Psoas muscle (tissue), 8 donors: ENCODE results near the gene FKBP15. TPM values are rescaled to one million over a fixed set of nuclear protein-coding genes. Genes with fewer than 3 reads are reported as not detected.

Experiments used
- ATAC-seq, 4 donors: fragments of 200-7000 bp; cut with Tn5 transposase; one replicate each; pipeline ENCODE4 v1.9.1; 2020; ENCODE audit warnings: moderate library complexity in 3 of 4, mild to moderate bottlenecking in 2 of 4
- DNase-seq, 2 donors: peaks; one replicate each; pipeline ENCODE4 v3.0.0-alpha.2; 2020
- H3K27ac ChIP-seq: fragments of 200-600 bp; one replicate; pipeline ENCODE4 v1.8.0; 2022
- H3K27me3 ChIP-seq, 3 donors: fragments of 200-600 bp in 1 of 3; one replicate each; pipeline versions ENCODE4 v1.6.1 to v1.8.0; 2013 to 2022; ENCODE audit warnings: low read length in 2 of 3, mild to moderate bottlenecking in 2 of 3, moderate library complexity in 1 of 3; ENCODE audit not compliant: insufficient read depth in 3 of 3
- H3K36me3 ChIP-seq, 2 donors: fragments of 200-600 bp in 1 of 2; one replicate each; pipeline versions ENCODE4 v1.6.1 to v1.8.0; 2013 to 2022; ENCODE audit warnings: low read depth in 1 of 2, mild to moderate bottlenecking in 1 of 2, moderate library complexity in 1 of 2; ENCODE audit not compliant: insufficient read depth in 1 of 2
- H3K4me1 ChIP-seq: fragments of 200-600 bp; one replicate; pipeline ENCODE4 v1.8.0; 2022
- H3K4me3 ChIP-seq: fragments of 200-600 bp; one replicate; pipeline ENCODE4 v1.8.0; 2022; ENCODE audit warnings: mild to moderate bottlenecking
- H3K9me3 ChIP-seq: fragments of 200-600 bp; one replicate; pipeline ENCODE4 v1.8.0; 2022
- WGBS, 3 donors: extraction: QIAGEN DNeasy Blood & Tissue Kit; methylation state at CpG; one replicate each; pipeline versions ENCODE4 v1.1.6 to v1.1.7; 2013; 5-methylcytosine and 5-hydroxymethylcytosine counted together
- intact Hi-C, 2 donors: fragments of 100-400 bp; cut with DNase I; formaldehyde crosslinking; loops; one replicate each; pipeline versions ENCODE4 v1.11.0 to v1.14.2; 2022
- polyA plus RNA-seq, 3 donors: library from polyadenylated mRNA; stranded (reverse); fragments of 200-250 nt; gene quantifications; one replicate each; pipeline ENCODE4 v1.2.3, GENCODE V29; 2013
- total RNA-seq, 4 donors: library from RNA; stranded (reverse); fragmentation: NEBNext Ultra II Directional in 2 of 4; extraction: Animal tissue kit (Norgen Biotek cat#: 25700) in 2 of 4; gene quantifications; one replicate each; pipeline versions ENCODE4 v1.2.1 to v1.2.4, GENCODE V29; 2021 to 2023
- TF ChIP-seq, protein P1 (sequence below): fragments of 200-600 bp; IDR thresholded peaks from one replicate; pipeline ENCODE4 v1.8.0; 2022; ENCODE audit warnings: antibody characterized with exemption
- donor health status: healthy with polysubstance abuse.
- donor health status: DM: no; HTN: no; CAD: no; lungs with moderate emphysema.
- donor health status: Bipolar disorder and iron deficiency.
- donor health status: healthy.
- donor health status: DM: yes; HTN: yes; CAD: no.
- donor health status: DM: no; HTN: no; CAD: no.
- donor health status: DM: no; HTN: no; CAD: no.
- donor health status: DM: yes; HTN: yes; CAD: no.

The FKBP15 gene
- total and polyA plus RNA-seq, 7 donors: 10.5 to 18.4 (median 15.8) TPM

- 91 to 95% (median 94%) methylated on average over 4 of the region's 4 CpGs for WGBS, 3 donors
- intact Hi-C loops: loop anchor here in 1 of 2 donors (10.0 kb wide), 1 partner anchor 109 kb away; the partner anchor contains the start of genes CDC26 and PRPF4
- no peak for ATAC-seq
These were observed 55.0 kb downstream of the FKBP15 start for GRCh38 chr9:113166039-113166438.

GRCh38 chr9:113164536-113165300, 56.4 kb downstream of the FKBP15 start:
- intact Hi-C loops: loop anchor here (5.0 to 10.0 kb wide), 2 partner anchors 48 to 110 kb away; partner anchors contain the start of genes CDC26 (in 1 of the 2) and PRPF4 (in 1 of the 2)
- Histone ChIP-seq H3K27ac (no peak overlapping the region), H3K4me3 (no peak overlapping the region), H3K4me1 (peaks cover 13% of the 10 kb centered on the region), H3K36me3 (peaks cover 31 to 96% of the 10 kb centered on the region in 2 donors), H3K27me3 (no peaks in the 10 kb centered on the region), H3K9me3 (no peaks in the 10 kb centered on the region)
- ATAC-seq: peak; percentile 71 to 88 (median 79)
- TF ChIP-seq, protein P1, sequence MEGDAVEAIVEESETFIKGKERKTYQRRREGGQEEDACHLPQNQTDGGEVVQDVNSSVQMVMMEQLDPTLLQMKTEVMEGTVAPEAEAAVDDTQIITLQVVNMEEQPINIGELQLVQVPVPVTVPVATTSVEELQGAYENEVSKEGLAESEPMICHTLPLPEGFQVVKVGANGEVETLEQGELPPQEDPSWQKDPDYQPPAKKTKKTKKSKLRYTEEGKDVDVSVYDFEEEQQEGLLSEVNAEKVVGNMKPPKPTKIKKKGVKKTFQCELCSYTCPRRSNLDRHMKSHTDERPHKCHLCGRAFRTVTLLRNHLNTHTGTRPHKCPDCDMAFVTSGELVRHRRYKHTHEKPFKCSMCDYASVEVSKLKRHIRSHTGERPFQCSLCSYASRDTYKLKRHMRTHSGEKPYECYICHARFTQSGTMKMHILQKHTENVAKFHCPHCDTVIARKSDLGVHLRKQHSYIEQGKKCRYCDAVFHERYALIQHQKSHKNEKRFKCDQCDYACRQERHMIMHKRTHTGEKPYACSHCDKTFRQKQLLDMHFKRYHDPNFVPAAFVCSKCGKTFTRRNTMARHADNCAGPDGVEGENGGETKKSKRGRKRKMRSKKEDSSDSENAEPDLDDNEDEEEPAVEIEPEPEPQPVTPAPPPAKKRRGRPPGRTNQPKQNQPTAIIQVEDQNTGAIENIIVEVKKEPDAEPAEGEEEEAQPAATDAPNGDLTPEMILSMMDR: no peak
- WGBS, 3 donors: 36 to 58% (median 40%) methylated on average over 4 of the region's 4 CpGs
- peak; percentile 65 to 82 for DNase-seq

More at GRCh38 chr9:113166039-113166438, 55.0 kb downstream of the FKBP15 start:
- Histone ChIP-seq H3K4me3 (no peak overlapping the region), H3K4me1 (peaks cover 13% of the 10 kb centered on the region), H3K27me3 (no peaks in the 10 kb centered on the region), H3K36me3 (peaks cover 31 to 96% of the 10 kb centered on the region in 2 donors), H3K27ac (no peak overlapping the region), H3K9me3 (no peaks in the 10 kb centered on the region)
- DNase-seq: no peak
- TF ChIP-seq, protein P1: no peak

DNA sequence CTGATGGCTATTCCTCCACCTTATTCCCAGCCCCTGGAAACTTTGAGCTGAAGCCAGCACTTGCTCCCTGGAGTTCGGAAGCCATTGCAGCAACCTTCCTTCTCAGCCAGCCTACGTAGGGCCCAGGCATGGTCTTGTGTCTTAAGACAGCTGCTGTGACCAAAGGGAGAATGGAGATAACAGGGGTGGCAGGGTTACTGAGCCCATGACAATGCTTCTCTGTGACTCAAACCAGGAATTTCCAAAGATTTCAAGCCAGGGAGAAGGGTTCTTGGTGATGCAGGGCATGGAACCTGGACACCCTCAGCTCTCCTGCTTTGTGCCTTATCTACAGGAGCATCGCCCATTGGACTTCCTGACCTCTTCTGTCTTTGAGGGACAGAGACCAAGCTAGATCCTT, 58.1 kb downstream of the FKBP15 start:
- Histone ChIP-seq H3K4me3 (no peak overlapping the region), H3K36me3 (peaks cover 31 to 96% of the 10 kb centered on the region in 2 donors), H3K27me3 (no peaks in the 10 kb centered on the region), H3K9me3 (no peaks in the 10 kb centered on the region), H3K27ac (no peak overlapping the region), H3K4me1 (peaks cover 13% of the 10 kb centered on the region)
- ATAC-seq: no peak
- WGBS, 3 donors: 64 to 67% (median 65%) methylated on average over 3 of the region's 3 CpGs
- TF ChIP-seq, protein P1: no peak
- intact Hi-C loops: loop anchor here (5.0 to 10.0 kb wide), 2 partner anchors 49 to 112 kb away; partner anchors contain the start of genes CDC26 (in 1 of the 2) and PRPF4 (in 1 of the 2)
- no peak for DNase-seq

DNA sequence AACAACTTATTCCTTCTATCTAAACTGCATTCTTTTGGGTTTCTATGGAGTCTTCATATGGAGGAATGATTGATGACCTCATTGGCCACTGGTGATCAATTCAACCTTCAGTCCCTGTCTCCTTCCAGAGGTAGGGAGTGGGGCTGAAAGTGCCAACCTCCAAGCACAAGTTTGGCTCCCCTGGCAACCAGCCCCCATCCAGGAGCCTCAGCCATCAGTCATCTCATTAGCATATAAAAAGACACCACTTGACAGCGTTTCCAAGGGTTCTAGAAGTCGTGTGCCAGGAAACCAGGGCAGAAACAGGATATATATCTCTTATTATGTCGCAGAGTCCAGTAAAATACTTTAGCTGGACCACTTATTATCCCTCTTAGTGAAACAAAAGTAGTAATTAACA, 60.5 kb downstream of the FKBP15 start:
- intact Hi-C loops: loop anchor here (5.0 to 10.0 kb wide), 2 partner anchors 52 to 114 kb away; partner anchors contain the start of genes CDC26 (in 1 of the 2) and PRPF4 (in 1 of the 2)
- H3K36me3 ChIP-seq: peaks cover 21 to 81% of the 10 kb centered on the region in 2 donors
- H3K27me3 ChIP-seq: no peaks in the 10 kb centered on the region
- ATAC-seq: no peak
- 30 to 40% (median 36%) methylated on average over 3 of the region's 3 CpGs for WGBS, 3 donors
- H3K27ac ChIP-seq: no peak overlapping the region
- TF ChIP-seq, protein P1: no peak
- DNase-seq: no peak
- H3K9me3 ChIP-seq: no peaks in the 10 kb centered on the region
- H3K4me3 ChIP-seq: no peak overlapping the region
- peaks cover 13% of the 10 kb centered on the region for H3K4me1 ChIP-seq
